Endothelial cell of umbilical vein (primary cell): ENCODE measurements around the gene NTMT2. TPM values are rescaled to one million over a fixed set of nuclear protein-coding genes. Genes with fewer than 3 reads are reported as not detected.

ENCODE experiments used
- BruUV-seq: library from RNA; stranded (reverse); fragments of 400-500 nt; replicated peaks from 2 replicates; lab custom pipeline; 2021; lab: Mats Ljungman, UMichigan
- CTCF ChIA-PET: fragments of 300-600, 350-600 bp; sonication (Branson Sonifier 250); formaldehyde crosslinking; loops from one replicate; lab custom pipeline; 2021; ENCODE audit warnings: antibody characterized with exemption, inconsistent platforms; lab: Charles Lee
- POLR2A ChIA-PET: fragments of 300-600, 350-600 bp; sonication (Branson Sonifier 250); formaldehyde crosslinking; loops from one replicate; lab custom pipeline; 2021; ENCODE audit warnings: antibody characterized with exemption, inconsistent platforms; lab: Charles Lee
- DNase-seq: peaks from one replicate; pipeline ENCODE4 v3.0.0-alpha.2; 2011; ENCODE audit warnings: low read depth, low spot score
- FAIRE-seq: peaks from 2 replicates; lab custom pipeline; 2011; peaks lifted over from hg19 to GRCh38; lab: Jason Lieb, UNC
- H2AFZ ChIP-seq: 2 replicates; pipeline ENCODE4 v1.6.0; 2012; ENCODE audit warnings: low read depth, low read length, control low read depth, inconsistent platforms
- H3K27ac ChIP-seq: 2 replicates; pipeline ENCODE4 v1.5.1; 2011; ENCODE audit warnings: low read depth, mild to moderate bottlenecking, control low read depth, low read length, moderate library complexity; ENCODE audit not compliant: insufficient read depth
- H3K27me3 ChIP-seq, 2 experiments: 2 replicates each; pipeline versions ENCODE4 v1.6.0 to v1.6.1; 2011; ENCODE audit warnings: low read length in 2 of 2, mixed read lengths in 1 of 2; ENCODE audit not compliant: control insufficient read depth in 2 of 2, insufficient read depth in 2 of 2
- H3K36me3 ChIP-seq, 2 experiments: 2 replicates in 1 of 2; 3 replicates in 1 of 2; pipeline ENCODE4 v1.5.1; 2011; ENCODE audit warnings: low read length in 2 of 2, mild to moderate bottlenecking in 1 of 2, moderate library complexity in 1 of 2; ENCODE audit not compliant: control insufficient read depth in 2 of 2, insufficient read depth in 2 of 2; ENCODE audit errors: extremely low read depth in 1 of 2
- H3K4me1 ChIP-seq: 3 replicates; pipeline ENCODE4 v1.5.1; 2011; ENCODE audit warnings: mild to moderate bottlenecking, low read length; ENCODE audit not compliant: control insufficient read depth, insufficient read depth; ENCODE audit errors: extremely low read depth
- H3K4me2 ChIP-seq: 2 replicates; pipeline ENCODE4 v1.6.1; 2011; ENCODE audit warnings: low read length, control low read depth, mixed read lengths; ENCODE audit not compliant: insufficient read depth
- H3K4me3 ChIP-seq, 3 experiments: fragments of 200-600 bp in 1 of 3; sonication (generic), shearing (Covaris generic) in 1 of 3; replicated peaks in 1 of 3; 2 replicates each; pipeline ENCODE4 v1.5.1; 2011 to 2016; ENCODE audit warnings: control low read depth in 3 of 3, low read length in 3 of 3, mild to moderate bottlenecking in 2 of 3, inconsistent platforms in 1 of 3, low read depth in 1 of 3, moderate library complexity in 1 of 3; ENCODE audit not compliant: insufficient read depth in 1 of 3
- H3K79me2 ChIP-seq: 2 replicates; pipeline ENCODE4 v1.6.0; 2012; ENCODE audit warnings: low read length, inconsistent platforms; ENCODE audit not compliant: control insufficient read depth, insufficient read depth
- H3K9ac ChIP-seq: replicated peaks from 2 replicates; pipeline ENCODE3; 2011; ENCODE audit warnings: low read length, control low read depth; ENCODE audit not compliant: insufficient read depth; ENCODE audit errors: extremely low read depth
- H3K9me1 ChIP-seq: replicated peaks from 3 replicates; pipeline ENCODE4 v1.6.0; 2011; ENCODE audit warnings: mild to moderate bottlenecking, low read length; ENCODE audit not compliant: control insufficient read depth, insufficient read depth; ENCODE audit errors: extremely low read depth
- H3K9me3 ChIP-seq: replicated peaks from 2 replicates; pipeline ENCODE4 v1.5.1; 2012; ENCODE audit warnings: low read length, inconsistent platforms; ENCODE audit not compliant: control insufficient read depth, insufficient read depth
- H4K20me1 ChIP-seq: replicated peaks from 2 replicates; pipeline ENCODE3; 2011; ENCODE audit warnings: mild to moderate bottlenecking, low read length; ENCODE audit not compliant: control insufficient read depth, insufficient read depth; ENCODE audit errors: extremely low read depth
- EZH2 ChIP-seq: IDR thresholded peaks from 2 replicates; pipeline ENCODE4 v1.6.1; 2012; ENCODE audit warnings: borderline replicate concordance, low read depth, mild to moderate bottlenecking, moderate library complexity, low read length, inconsistent platforms; ENCODE audit not compliant: severe bottlenecking
- FOS ChIP-seq: IDR thresholded peaks from 2 replicates; pipeline ENCODE4 v1.6.1; 2011; ENCODE audit warnings: mild to moderate bottlenecking, low read length, moderate library complexity, borderline replicate concordance; ENCODE audit not compliant: insufficient read depth
- GATA2 ChIP-seq: IDR thresholded peaks from 2 replicates; pipeline ENCODE4 v1.7.0; 2011; ENCODE audit warnings: low read depth, mild to moderate bottlenecking, moderate library complexity, mixed read lengths, low read length; ENCODE audit not compliant: insufficient read length, insufficient read depth
- JUN ChIP-seq: IDR thresholded peaks from 2 replicates; pipeline ENCODE4 v1.6.1; 2011; ENCODE audit warnings: borderline replicate concordance, low read depth; ENCODE audit not compliant: insufficient read length, insufficient read depth
- MYC ChIP-seq: IDR thresholded peaks from one replicate; pipeline ENCODE4 v1.6.1; 2011; ENCODE audit warnings: mild to moderate bottlenecking, low read depth, low read length
- POLR2A ChIP-seq: IDR thresholded peaks from 2 replicates; pipeline ENCODE4 v1.6.1; 2012; ENCODE audit warnings: low read depth, mild to moderate bottlenecking, control low read depth, low read length
- POLR2AphosphoS5 ChIP-seq: IDR thresholded peaks from 2 replicates; pipeline ENCODE4 v1.6.1; 2012; ENCODE audit warnings: low read depth, mild to moderate bottlenecking, control low read depth, low read length, moderate library complexity; ENCODE audit not compliant: insufficient read depth
- dilution Hi-C: fragments of 300-500 bp; cut with MboI; formaldehyde crosslinking; loops from one replicate; pipeline ENCODE4 v1.15.0; 2019; ENCODE audit warnings: low sequenced_read_pairs; ENCODE audit not compliant: extremely low pct_ligation_motif_present
- intact Hi-C: fragments of 100-400 bp; cut with micrococcal nuclease; formaldehyde crosslinking; loops from one replicate; pipeline ENCODE4 v1.10.0; 2022
- polyA plus RNA-seq, 4 experiments: library from polyadenylated mRNA; depleted of rRNA in 3 of 4; stranded (reverse) in 3 of 4; unstranded in 1 of 4; fragments of >200 nt; gene quantifications; 2 replicates each; pipeline versions ENCODE4 v1.2.1 to v1.2.3, GENCODE V29; 2011 to 2012; ENCODE audit warnings: missing spikeins in 1 of 4
- total RNA-seq: library from RNA; stranded (reverse); gene quantifications from 2 replicates; pipeline ENCODE4 v1.2.3, GENCODE V29; 2021
- TF ChIP-seq, protein P1 (sequence below), 2 donors: IDR thresholded peaks; 1 replicate in 1 of 2; 2 replicates in 1 of 2; pipeline ENCODE4 v1.5.1; 2011; ENCODE audit warnings: low read length in 2 of 2, mild to moderate bottlenecking in 2 of 2, moderate library complexity in 2 of 2, control low read depth in 1 of 2, inconsistent platforms in 1 of 2, low read depth in 1 of 2; ENCODE audit not compliant: insufficient read depth in 1 of 2; ENCODE audit errors: extremely low read depth in 1 of 2
- TF ChIP-seq, protein P2 (sequence below): IDR thresholded peaks from 2 replicates; pipeline ENCODE4 v1.6.1; 2011; ENCODE audit not compliant: insufficient read depth, insufficient read length

Gene NTMT2
- total and polyA plus RNA-seq, 2 donors (not counting 3 experiments of a cell fraction or from before 2014, with no cell fraction given), result not detected

DNA sequence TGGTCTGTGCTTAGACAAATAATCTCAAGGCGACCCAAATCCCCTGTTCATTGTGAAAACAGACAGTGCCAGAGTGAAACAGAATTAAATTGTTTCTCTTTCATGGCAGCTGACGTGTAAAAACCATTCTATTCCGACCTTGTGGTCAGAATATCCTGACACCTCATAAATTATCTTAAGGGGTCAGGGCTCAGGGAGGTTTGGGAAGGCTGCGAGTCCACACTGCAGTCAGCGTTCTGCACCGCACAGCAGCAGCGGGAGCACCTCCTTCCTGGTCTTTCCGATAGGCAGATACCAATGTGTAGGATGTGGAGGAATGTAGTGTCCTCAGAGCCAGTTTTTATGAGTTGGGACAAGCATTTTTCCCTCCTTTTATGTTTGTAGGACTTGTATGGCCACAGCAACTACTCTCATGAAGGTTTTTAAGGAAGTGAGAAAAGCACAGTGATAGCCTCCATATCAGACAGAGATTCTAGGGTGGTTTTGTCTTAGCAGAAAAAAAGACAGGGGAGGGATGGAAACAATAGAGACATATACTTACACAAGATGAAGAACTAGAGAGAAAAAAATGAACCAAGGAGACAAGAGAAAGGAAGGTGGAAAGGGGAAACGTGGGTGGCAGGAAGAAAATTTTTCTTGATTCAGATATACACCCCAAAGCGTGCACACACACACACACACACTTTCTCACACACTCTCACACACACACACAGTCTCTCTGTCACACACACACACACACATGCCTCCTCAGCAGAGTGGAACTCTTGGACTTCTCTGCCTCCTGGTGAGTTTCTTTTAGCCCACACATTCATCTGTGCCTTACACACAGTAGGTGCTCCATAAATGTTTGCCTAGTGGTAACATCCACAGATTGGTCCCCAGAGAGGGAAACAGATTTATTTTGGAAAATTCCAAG lies 68.6 kb downstream of the NTMT2 start:
- no peaks in the 10 kb centered on the region for H3K4me1 ChIP-seq
- H3K27me3 ChIP-seq, result no peaks in the 10 kb centered on the region
- intact Hi-C loops (no loop called here), dilution Hi-C loops (no loop called here)
- no peak overlapping the region for H3K4me3 ChIP-seq
- TF ChIP-seq JUN, result no peak
- no peak for TF ChIP-seq MYC
- no peak for TF ChIP-seq FOS
- TF ChIP-seq EZH2, result no peak
- TF ChIP-seq, protein P1, sequence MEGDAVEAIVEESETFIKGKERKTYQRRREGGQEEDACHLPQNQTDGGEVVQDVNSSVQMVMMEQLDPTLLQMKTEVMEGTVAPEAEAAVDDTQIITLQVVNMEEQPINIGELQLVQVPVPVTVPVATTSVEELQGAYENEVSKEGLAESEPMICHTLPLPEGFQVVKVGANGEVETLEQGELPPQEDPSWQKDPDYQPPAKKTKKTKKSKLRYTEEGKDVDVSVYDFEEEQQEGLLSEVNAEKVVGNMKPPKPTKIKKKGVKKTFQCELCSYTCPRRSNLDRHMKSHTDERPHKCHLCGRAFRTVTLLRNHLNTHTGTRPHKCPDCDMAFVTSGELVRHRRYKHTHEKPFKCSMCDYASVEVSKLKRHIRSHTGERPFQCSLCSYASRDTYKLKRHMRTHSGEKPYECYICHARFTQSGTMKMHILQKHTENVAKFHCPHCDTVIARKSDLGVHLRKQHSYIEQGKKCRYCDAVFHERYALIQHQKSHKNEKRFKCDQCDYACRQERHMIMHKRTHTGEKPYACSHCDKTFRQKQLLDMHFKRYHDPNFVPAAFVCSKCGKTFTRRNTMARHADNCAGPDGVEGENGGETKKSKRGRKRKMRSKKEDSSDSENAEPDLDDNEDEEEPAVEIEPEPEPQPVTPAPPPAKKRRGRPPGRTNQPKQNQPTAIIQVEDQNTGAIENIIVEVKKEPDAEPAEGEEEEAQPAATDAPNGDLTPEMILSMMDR (IDR thresholded peaks at IDR 0.05; ENCODE audit: extremely low read depth in 1 of 2, insufficient read depth in 1 of 2, low read depth in 1 of 2, low read length in 2 of 2), result no peak
- TF ChIP-seq GATA2, result no peak
- TF ChIP-seq POLR2AphosphoS5, result no peak
- TF ChIP-seq, protein P2, sequence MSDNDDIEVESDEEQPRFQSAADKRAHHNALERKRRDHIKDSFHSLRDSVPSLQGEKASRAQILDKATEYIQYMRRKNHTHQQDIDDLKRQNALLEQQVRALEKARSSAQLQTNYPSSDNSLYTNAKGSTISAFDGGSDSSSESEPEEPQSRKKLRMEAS, result no peak
- no peak for TF ChIP-seq POLR2A
- H3K9me3 ChIP-seq, result no peaks in the 10 kb centered on the region
- POLR2A ChIA-PET, result no interaction called here
- FAIRE-seq (no peak), DNase-seq (no peak)
- no peak overlapping the region for H2AFZ ChIP-seq
- CTCF ChIA-PET, result no interaction called here
- H3K36me3 ChIP-seq, result no peaks in the 10 kb centered on the region
- no TSS peak for BruUV-seq
- H3K9me1 ChIP-seq, result no peaks in the 10 kb centered on the region
- H3K9ac ChIP-seq, result no peak overlapping the region
- H4K20me1 ChIP-seq, result no peaks in the 10 kb centered on the region
- H3K4me2 ChIP-seq, result no peak overlapping the region
- H3K79me2 ChIP-seq, result no peaks in the 10 kb centered on the region
- H3K27ac ChIP-seq, result no peak overlapping the region
